Activated CD4-positive, alpha-beta memory T cell treated with anti-CD3 and anti-CD28 coated beads for 36 hours (primary cell): Measurements from ENCODE around the gene TAF4. TPM values are rescaled to one million over a fixed set of nuclear protein-coding genes. Genes with fewer than 3 reads are reported as not detected.

Source experiments
- CTCF ChIA-PET: fragments of 350-600 bp; sonication (Branson Sonifier 250); formaldehyde crosslinking; loops from one replicate; lab custom pipeline; 2021; ENCODE audit warnings: antibody characterized with exemption, inconsistent platforms; lab: Charles Lee
- POLR2A ChIA-PET: fragments of 350-600 bp; sonication (Branson Sonifier 250); formaldehyde crosslinking; loops from one replicate; lab custom pipeline; 2021; ENCODE audit warnings: antibody characterized with exemption; lab: Charles Lee
- DNase-seq: peaks from one replicate; pipeline ENCODE4 v3.0.0-alpha.2; 2020
- H3K27ac Mint-ChIP-seq: one replicate; pipeline ENCODE4 v1.8.0; 2021; ENCODE audit warnings: mixed read lengths
- H3K27me3 Mint-ChIP-seq: one replicate; pipeline ENCODE4 v1.8.0; 2021; ENCODE audit warnings: mixed read lengths
- H3K36me3 Mint-ChIP-seq: one replicate; pipeline ENCODE4 v1.8.0; 2021; ENCODE audit warnings: mixed read lengths
- H3K4me1 Mint-ChIP-seq: one replicate; pipeline ENCODE4 v1.8.0; 2021; ENCODE audit warnings: low read depth, mixed read lengths
- H3K4me3 Mint-ChIP-seq: one replicate; pipeline ENCODE4 v1.8.0; 2021; ENCODE audit warnings: mild to moderate bottlenecking, mixed read lengths
- H3K9me3 Mint-ChIP-seq: one replicate; pipeline ENCODE4 v1.8.0; 2021; ENCODE audit warnings: mixed read lengths
- intact Hi-C: fragments of 100-400 bp; cut with micrococcal nuclease; formaldehyde crosslinking; loops from one replicate; pipeline ENCODE4 v1.15.1; 2023
- total RNA-seq, 2 experiments: library from RNA; stranded (reverse); gene quantifications; one replicate each; pipeline ENCODE4 v1.2.3, GENCODE V29; 2021

Gene TAF4
- total RNA-seq, 2 experiments from 2014 or later = 15.3 to 17.0 TPM

- no peak overlapping the region for H3K27ac Mint-ChIP-seq
- intact Hi-C loops = loop anchor here (5.0 kb wide), 1 partner anchor 111 kb away; the partner anchor contains the start of gene LSM14B
- CTCF ChIA-PET = interaction anchor here (0.8 to 2.4 kb wide), 20 partner anchors 8 to 483 kb away, joined by 3 to 22 read pairs (median 6); partner anchors contain the start of genes LSM14B, PSMA7 and SS18L1
These were observed 54.3 kb downstream of the TAF4 start for GRCh38 chr20:62011403-62011790.

GRCh38 chr20:62010551-62011402 is 54.9 kb downstream of the TAF4 start:
- peak; percentile 71 for DNase-seq
- Mint-ChIP-seq H3K9me3 (no peaks in the 10 kb centered on the region), H3K4me3 (no peak overlapping the region), H3K36me3 (peaks cover 31% of the 10 kb centered on the region), H3K4me1 (peaks cover 7% of the 10 kb centered on the region), H3K27ac (no peak overlapping the region), H3K27me3 (no peaks in the 10 kb centered on the region)
- CTCF ChIA-PET = interaction anchor here (0.8 to 2.4 kb wide), 20 partner anchors 8 to 484 kb away, joined by 3 to 22 read pairs (median 6); partner anchors contain the start of genes LSM14B, PSMA7 and SS18L1
- intact Hi-C loops = loop anchor here (1.0 to 5.0 kb wide), 3 partner anchors 112 to 147 kb away; partner anchors contain the start of gene LSM14B
- POLR2A ChIA-PET = interaction anchor here (1.0 kb wide), 1 partner anchor 55 kb away, joined by 3 read pairs; the partner anchor contains the start of gene TAF4

More at GRCh38 chr20:62011403-62011790, 54.3 kb downstream of the TAF4 start:
- no peaks in the 10 kb centered on the region for H3K27me3 Mint-ChIP-seq
- POLR2A ChIA-PET = no interaction called here
- peaks cover 29% of the 10 kb centered on the region for H3K36me3 Mint-ChIP-seq
- H3K4me3 Mint-ChIP-seq = no peak overlapping the region
- no peak for DNase-seq
- H3K4me1 Mint-ChIP-seq = peaks cover 7% of the 10 kb centered on the region
- H3K9me3 Mint-ChIP-seq = no peaks in the 10 kb centered on the region

GRCh38 chr20:62009869-62010445 is 55.7 kb downstream of the TAF4 start:
- H3K9me3 Mint-ChIP-seq = no peaks in the 10 kb centered on the region
- H3K4me1 Mint-ChIP-seq = peaks cover 7% of the 10 kb centered on the region
- CTCF ChIA-PET = interaction anchor here (1.2 to 2.4 kb wide), 13 partner anchors 12 to 146 kb away, joined by 3 to 22 read pairs (median 7); partner anchors contain the start of genes LSM14B, PSMA7 and SS18L1
- no peak overlapping the region for H3K27ac Mint-ChIP-seq
- intact Hi-C loops = loop anchor here (1.0 to 5.0 kb wide), 3 partner anchors 112 to 147 kb away; partner anchors contain the start of gene LSM14B
- H3K27me3 Mint-ChIP-seq = no peaks in the 10 kb centered on the region
- H3K36me3 Mint-ChIP-seq = peaks cover 31% of the 10 kb centered on the region
- no peak for DNase-seq
- POLR2A ChIA-PET = interaction anchor here (1.0 kb wide), 1 partner anchor 56 kb away, joined by 3 read pairs; the partner anchor contains the start of gene TAF4
- H3K4me3 Mint-ChIP-seq = no peak overlapping the region

- H3K4me3 Mint-ChIP-seq = no peak overlapping the region
- H3K27me3 Mint-ChIP-seq = no peaks in the 10 kb centered on the region
- DNase-seq = no peak
- intact Hi-C loops = no loop called here
- POLR2A ChIA-PET = no interaction called here
- H3K4me1 Mint-ChIP-seq = peaks cover 7% of the 10 kb centered on the region
- H3K36me3 Mint-ChIP-seq = peaks cover 29% of the 10 kb centered on the region
- CTCF ChIA-PET = interaction anchor here (0.6 kb wide), 1 partner anchor 20 kb away, joined by 3 read pairs; no protein-coding TSS in a partner anchor
- no peak overlapping the region for H3K27ac Mint-ChIP-seq
- no peaks in the 10 kb centered on the region for H3K9me3 Mint-ChIP-seq
These were observed 56.4 kb downstream of the TAF4 start for GRCh38 chr20:62009322-62009721.

GRCh38 chr20:62008643-62009183 is 57.0 kb downstream of the TAF4 start:
- Mint-ChIP-seq H3K27me3 (no peaks in the 10 kb centered on the region), H3K4me3 (no peak overlapping the region), H3K27ac (no peak overlapping the region), H3K36me3 (peaks cover 28% of the 10 kb centered on the region), H3K9me3 (no peaks in the 10 kb centered on the region), H3K4me1 (peaks cover 7% of the 10 kb centered on the region)
- intact Hi-C loops = no loop called here
- no peak for DNase-seq
- CTCF ChIA-PET = interaction anchor here (0.6 kb wide), 1 partner anchor 20 kb away, joined by 3 read pairs; no protein-coding TSS in a partner anchor
- POLR2A ChIA-PET = no interaction called here

GRCh38 chr20:62007127-62007647 is 58.5 kb downstream of the TAF4 start:
- no peak for DNase-seq
- CTCF ChIA-PET = no interaction called here
- no peaks in the 10 kb centered on the region for H3K27me3 Mint-ChIP-seq
- H3K27ac Mint-ChIP-seq = no peak overlapping the region
- POLR2A ChIA-PET = no interaction called here
- H3K4me3 Mint-ChIP-seq = no peak overlapping the region
- H3K4me1 Mint-ChIP-seq = peaks cover 7% of the 10 kb centered on the region
- no peaks in the 10 kb centered on the region for H3K9me3 Mint-ChIP-seq
- intact Hi-C loops = no loop called here
- peaks cover 24% of the 10 kb centered on the region for H3K36me3 Mint-ChIP-seq

GRCh38 chr20:62006482-62006881 is 59.2 kb downstream of the TAF4 start:
- H3K4me3 Mint-ChIP-seq = no peak overlapping the region
- intact Hi-C loops = no loop called here
- no peaks in the 10 kb centered on the region for H3K27me3 Mint-ChIP-seq
- H3K27ac Mint-ChIP-seq = no peak overlapping the region
- peaks cover 7% of the 10 kb centered on the region for H3K4me1 Mint-ChIP-seq
- CTCF ChIA-PET = no interaction called here
- POLR2A ChIA-PET = no interaction called here
- peaks cover 30% of the 10 kb centered on the region for H3K36me3 Mint-ChIP-seq
- no peaks in the 10 kb centered on the region for H3K9me3 Mint-ChIP-seq
- no peak for DNase-seq

GRCh38 chr20:62004614-62005013 is 61.1 kb downstream of the TAF4 start:
- Mint-ChIP-seq H3K9me3 (no peaks in the 10 kb centered on the region), H3K27ac (no peak overlapping the region), H3K4me3 (no peak overlapping the region), H3K4me1 (no peaks in the 10 kb centered on the region), H3K36me3 (peaks cover 40% of the 10 kb centered on the region), H3K27me3 (no peaks in the 10 kb centered on the region)
- ChIA-PET CTCF (interaction anchor here (1.2 to 1.4 kb wide), 2 partner anchors 117 to 132 kb away, joined by 4 read pairs; no protein-coding TSS in a partner anchor), POLR2A (no interaction called here)
- DNase-seq = no peak
- intact Hi-C loops = no loop called here

- ChIA-PET POLR2A (no interaction called here), CTCF (interaction anchor here (1.4 kb wide), 1 partner anchor 118 kb away, joined by 4 read pairs; no protein-coding TSS in a partner anchor)
- H3K9me3 Mint-ChIP-seq = no peaks in the 10 kb centered on the region
- H3K27ac Mint-ChIP-seq = no peak overlapping the region
- H3K4me3 Mint-ChIP-seq = no peak overlapping the region
- peaks cover 40% of the 10 kb centered on the region for H3K36me3 Mint-ChIP-seq
- H3K4me1 Mint-ChIP-seq = no peaks in the 10 kb centered on the region
- no peak for DNase-seq
- intact Hi-C loops = no loop called here
- no peaks in the 10 kb centered on the region for H3K27me3 Mint-ChIP-seq
These were observed 61.9 kb downstream of the TAF4 start for GRCh38 chr20:62003567-62004405.

- Mint-ChIP-seq H3K4me3 (no peak overlapping the region), H3K27ac (no peak overlapping the region), H3K27me3 (no peaks in the 10 kb centered on the region), H3K9me3 (no peaks in the 10 kb centered on the region), H3K36me3 (peaks cover 39% of the 10 kb centered on the region), H3K4me1 (no peaks in the 10 kb centered on the region)
- CTCF ChIA-PET = no interaction called here
- DNase-seq = no peak
- POLR2A ChIA-PET = no interaction called here
- intact Hi-C loops = no loop called here
These were observed 62.7 kb downstream of the TAF4 start for GRCh38 chr20:62002882-62003480.
